Neural progenitor cell (in vitro differentiated cells): ENCODE results near the gene EIF3M. TPM values are rescaled to one million over a fixed set of nuclear protein-coding genes. Genes with fewer than 3 reads are reported as not detected.
"Not testable (repeated sequence)": the region's sequence is repeated elsewhere in the genome, so short reads cannot be mapped to it uniquely, and the experiment has no call there.

Experiments used
- DNase-seq: peaks from one replicate; pipeline ENCODE4 v3.0.0-alpha.2; 2016; ENCODE audit warnings: low spot score
- H2AFZ ChIP-seq: fragments of 200-600 bp; sonication (generic); replicated peaks from 2 replicates; pipeline ENCODE4 v1.6.1; 2016; ENCODE audit warnings: antibody characterized with exemption
- H3F3A ChIP-seq: fragments of 200-600 bp; sonication (generic); 2 replicates; pipeline ENCODE4 v1.6.1; 2016; ENCODE audit warnings: antibody characterized with exemption, low read depth
- H3K27ac ChIP-seq: fragments of 200-600 bp; sonication (generic); 2 replicates; pipeline ENCODE4 v1.5.1; 2016; ENCODE audit warnings: mild to moderate bottlenecking
- H3K27me3 ChIP-seq: fragments of 200-600 bp; sonication (generic); 2 replicates; pipeline ENCODE4 v1.6.1; 2016; ENCODE audit warnings: mild to moderate bottlenecking, moderate library complexity
- H3K36me3 ChIP-seq: fragments of 200-600 bp; sonication (generic); 2 replicates; pipeline ENCODE4 v1.5.1; 2016
- H3K4me1 ChIP-seq: fragments of 200-600 bp; sonication (generic); 2 replicates; pipeline ENCODE4 v1.6.1; 2016; ENCODE audit warnings: mixed run types
- H3K4me2 ChIP-seq: fragments of 200-600 bp; sonication (generic); 2 replicates; pipeline ENCODE4 v1.6.1; 2016
- H3K4me3 ChIP-seq: fragments of 200-600 bp; sonication (generic); 2 replicates; pipeline ENCODE4 v1.5.1; 2016
- H3K79me2 ChIP-seq: fragments of 200-600 bp; sonication (generic); 2 replicates; pipeline ENCODE4 v1.6.1; 2016; ENCODE audit warnings: low read depth
- H3K9ac ChIP-seq: fragments of 200-600 bp; sonication (generic); 2 replicates; pipeline ENCODE4 v1.6.1; 2016
- H3K9me3 ChIP-seq: fragments of 200-600 bp; sonication (generic); 2 replicates; pipeline ENCODE4 v1.5.1; 2016; ENCODE audit warnings: low read depth
- H4K20me1 ChIP-seq: fragments of 200-600 bp; sonication (generic); 2 replicates; pipeline ENCODE4 v1.6.1; 2016; ENCODE audit warnings: low read depth
- H3K27ac Mint-ChIP-seq: 3 replicates; pipeline ENCODE4 v1.8.0; 2021; ENCODE audit warnings: mixed read lengths
- H3K27me3 Mint-ChIP-seq: 2 replicates; pipeline ENCODE4 v1.8.0; 2022; ENCODE audit warnings: low read depth, mild to moderate bottlenecking, inconsistent platforms, moderate library complexity, mixed read lengths; ENCODE audit not compliant: insufficient read depth
- H3K36me3 Mint-ChIP-seq: 3 replicates; pipeline ENCODE4 v1.8.0; 2021; ENCODE audit warnings: mixed read lengths
- H3K4me1 Mint-ChIP-seq: 3 replicates; pipeline ENCODE4 v1.8.0; 2021; ENCODE audit warnings: mixed read lengths
- H3K4me3 Mint-ChIP-seq: 3 replicates; pipeline ENCODE4 v1.8.0; 2021; ENCODE audit warnings: mild to moderate bottlenecking, moderate library complexity, mixed read lengths
- H3K9me3 Mint-ChIP-seq: 3 replicates; pipeline ENCODE4 v1.8.0; 2020; ENCODE audit warnings: mixed read lengths
- EZH2 ChIP-seq: fragments of 200-600 bp; sonication (generic); IDR thresholded peaks from 2 replicates; pipeline ENCODE4 v1.6.1; 2017; ENCODE audit warnings: antibody characterized with exemption, mild to moderate bottlenecking, moderate library complexity
- EZH2phosphoT487 ChIP-seq: fragments of 200-600 bp; sonication (generic); IDR thresholded peaks from 2 replicates; pipeline ENCODE4 v1.6.1; 2017; ENCODE audit warnings: antibody characterized with exemption
- total RNA-seq: library from RNA; depleted of rRNA; stranded (reverse); fragments of >200 nt; gene quantifications from 2 replicates; pipeline ENCODE4 v1.2.3, GENCODE V29; 2015; ENCODE audit warnings: low replicate concordance
- TF ChIP-seq, protein P1 (sequence below): fragments of 200-600 bp; sonication (generic); IDR thresholded peaks from 2 replicates; pipeline ENCODE4 v1.5.1; 2017; ENCODE audit warnings: antibody characterized with exemption, mild to moderate bottlenecking

The EIF3M gene
- total RNA-seq, 1 donor from 2014 or later: 1,051 TPM

GRCh38 chr11:32602657-32603415, 19.2 kb downstream of the EIF3M start:
- Histone ChIP-seq H3K9ac (no peak overlapping the region), H2AFZ (no peak overlapping the region), H4K20me1 (no peaks in the 10 kb centered on the region), H3K79me2 (no peaks in the 10 kb centered on the region), H3F3A (no peaks in the 10 kb centered on the region), H3K4me2 (no peak overlapping the region), H3K27me3 (no peaks in the 10 kb centered on the region), H3K4me1 (peaks cover 12% of the 10 kb centered on the region), H3K9me3 (peaks cover 3% of the 10 kb centered on the region), H3K36me3 (peaks cover 30% of the 10 kb centered on the region), H3K4me3 (no peak overlapping the region), H3K27ac (no peak overlapping the region)
- no peak for TF ChIP-seq EZH2
- TF ChIP-seq, protein P1, sequence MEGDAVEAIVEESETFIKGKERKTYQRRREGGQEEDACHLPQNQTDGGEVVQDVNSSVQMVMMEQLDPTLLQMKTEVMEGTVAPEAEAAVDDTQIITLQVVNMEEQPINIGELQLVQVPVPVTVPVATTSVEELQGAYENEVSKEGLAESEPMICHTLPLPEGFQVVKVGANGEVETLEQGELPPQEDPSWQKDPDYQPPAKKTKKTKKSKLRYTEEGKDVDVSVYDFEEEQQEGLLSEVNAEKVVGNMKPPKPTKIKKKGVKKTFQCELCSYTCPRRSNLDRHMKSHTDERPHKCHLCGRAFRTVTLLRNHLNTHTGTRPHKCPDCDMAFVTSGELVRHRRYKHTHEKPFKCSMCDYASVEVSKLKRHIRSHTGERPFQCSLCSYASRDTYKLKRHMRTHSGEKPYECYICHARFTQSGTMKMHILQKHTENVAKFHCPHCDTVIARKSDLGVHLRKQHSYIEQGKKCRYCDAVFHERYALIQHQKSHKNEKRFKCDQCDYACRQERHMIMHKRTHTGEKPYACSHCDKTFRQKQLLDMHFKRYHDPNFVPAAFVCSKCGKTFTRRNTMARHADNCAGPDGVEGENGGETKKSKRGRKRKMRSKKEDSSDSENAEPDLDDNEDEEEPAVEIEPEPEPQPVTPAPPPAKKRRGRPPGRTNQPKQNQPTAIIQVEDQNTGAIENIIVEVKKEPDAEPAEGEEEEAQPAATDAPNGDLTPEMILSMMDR: no peak
- no peak for TF ChIP-seq EZH2phosphoT487
- no peaks in the 10 kb centered on the region for H3K27me3 Mint-ChIP-seq
- peaks cover 6% of the 10 kb centered on the region for H3K9me3 Mint-ChIP-seq
- peaks cover 37% of the 10 kb centered on the region for H3K36me3 Mint-ChIP-seq
- no peak for DNase-seq
- no peak overlapping the region for H3K27ac Mint-ChIP-seq
- H3K4me3 Mint-ChIP-seq: no peak overlapping the region
- H3K4me1 Mint-ChIP-seq: no peaks in the 10 kb centered on the region

GRCh38 chr11:32606220-32606619, 22.6 kb downstream of the EIF3M start:
- Histone ChIP-seq H4K20me1 (no peaks in the 10 kb centered on the region), H3K36me3 (peaks cover 9% of the 10 kb centered on the region), H3K4me2 (no peak overlapping the region), H3F3A (no peaks in the 10 kb centered on the region), H3K9ac (no peak overlapping the region), H3K4me1 (no peaks in the 10 kb centered on the region), H3K27me3 (no peaks in the 10 kb centered on the region), H3K27ac (no peak overlapping the region), H3K4me3 (no peak overlapping the region), H3K79me2 (no peaks in the 10 kb centered on the region), H2AFZ (no peak overlapping the region), H3K9me3 (peaks cover 3% of the 10 kb centered on the region)
- no peak overlapping the region for H3K27ac Mint-ChIP-seq
- H3K4me1 Mint-ChIP-seq: no peaks in the 10 kb centered on the region
- H3K36me3 Mint-ChIP-seq: peaks cover 51% of the 10 kb centered on the region
- peaks cover 23% of the 10 kb centered on the region for H3K9me3 Mint-ChIP-seq
- DNase-seq: no peak
- H3K27me3 Mint-ChIP-seq: peaks cover 5% of the 10 kb centered on the region
- H3K4me3 Mint-ChIP-seq: no peak overlapping the region
- no peak for TF ChIP-seq EZH2
- no peak for TF ChIP-seq EZH2phosphoT487
- TF ChIP-seq, protein P1: no peak

- H3K4me3 ChIP-seq, H3K36me3 ChIP-seq, H3K4me3 Mint-ChIP-seq, H3K9me3 ChIP-seq, H3K9ac ChIP-seq, H3K27me3 ChIP-seq, H3F3A ChIP-seq, H3K4me1 Mint-ChIP-seq, H2AFZ ChIP-seq, H3K4me2 ChIP-seq, H3K4me1 ChIP-seq, H3K27ac Mint-ChIP-seq, H3K27me3 Mint-ChIP-seq, H3K27ac ChIP-seq, H4K20me1 ChIP-seq, DNase-seq, H3K79me2 ChIP-seq: not testable (repeated sequence)
- Mint-ChIP-seq H3K36me3 (peaks cover 39% of the 10 kb centered on the region), H3K9me3 (peaks cover 23% of the 10 kb centered on the region)
Measured at GRCh38 chr11:32608826-32609225, 25.2 kb downstream of the EIF3M start.

DNA sequence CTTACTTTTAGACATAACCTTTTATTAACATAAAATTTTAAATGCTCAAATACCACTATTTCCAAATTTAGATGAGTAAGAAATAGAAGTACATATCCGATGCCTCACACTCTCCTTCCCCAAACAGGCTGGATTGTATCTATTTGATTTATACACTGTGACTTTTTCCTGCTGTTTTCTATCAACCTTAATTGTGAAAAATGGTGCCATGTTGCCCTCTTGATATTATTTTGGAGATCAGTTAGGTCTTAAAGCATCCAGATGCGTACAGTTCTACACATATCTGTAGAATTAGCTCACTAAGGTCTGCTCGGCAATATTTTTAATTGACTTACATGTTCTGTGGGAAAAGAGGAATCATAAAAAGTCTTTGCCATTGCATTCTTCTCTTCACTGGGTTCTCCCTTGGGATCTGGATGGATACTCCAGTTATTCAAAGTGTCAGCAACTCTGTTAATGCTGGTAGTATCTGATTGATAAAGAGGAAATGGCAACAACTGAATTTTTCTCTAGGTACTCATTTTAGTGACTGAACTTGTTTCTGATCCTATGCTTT, 27.2 kb downstream of the EIF3M start:
- no peak overlapping the region for H3K27ac ChIP-seq
- no peak overlapping the region for H2AFZ ChIP-seq
- TF ChIP-seq, protein P1: no peak
- TF ChIP-seq EZH2 (no peak), EZH2phosphoT487 (no peak)
- H3K4me2 ChIP-seq: no peak overlapping the region
- Mint-ChIP-seq H3K9me3 (peaks cover 23% of the 10 kb centered on the region), H3K27me3 (peaks cover 5% of the 10 kb centered on the region), H3K4me1 (peaks cover 4% of the 10 kb centered on the region), H3K36me3 (peaks cover 27% of the 10 kb centered on the region), H3K4me3 (no peak overlapping the region), H3K27ac (no peak overlapping the region)
- H3K4me3 ChIP-seq: no peak overlapping the region
- H3K9me3 ChIP-seq: peaks cover 3% of the 10 kb centered on the region
- H3K4me1 ChIP-seq: no peaks in the 10 kb centered on the region
- DNase-seq: no peak
- no peaks in the 10 kb centered on the region for H3K79me2 ChIP-seq
- peaks cover 3% of the 10 kb centered on the region for H3K36me3 ChIP-seq
- no peaks in the 10 kb centered on the region for H3K27me3 ChIP-seq
- H3K9ac ChIP-seq: no peak overlapping the region
- no peaks in the 10 kb centered on the region for H4K20me1 ChIP-seq
- H3F3A ChIP-seq: no peaks in the 10 kb centered on the region
